Lung (tissue), 12 donors: ENCODE measurements around the gene IL4R. TPM values are rescaled to one million over a fixed set of nuclear protein-coding genes. Genes with fewer than 3 reads are reported as not detected.

ENCODE experiments used
- ATAC-seq: fragments of 200-7000 bp; cut with Tn5 transposase; one replicate; pipeline ENCODE4 v1.9.1; 2020; ENCODE audit warnings: moderate number of reproducible peaks; ENCODE audit not compliant: insufficient read depth, low FRiP score
- DNase-seq, 3 donors: peaks; one replicate each; pipeline ENCODE4 v3.0.0-alpha.2; 2013 to 2017
- H3K27ac ChIP-seq, 2 donors: one replicate each; pipeline ENCODE4 v1.5.1; 2013; ENCODE audit warnings: mild to moderate bottlenecking in 2 of 2, moderate library complexity in 2 of 2, control low read depth in 1 of 2, inconsistent platforms in 1 of 2, low read depth in 1 of 2, low read length in 1 of 2
- H3K27me3 ChIP-seq, 3 donors: one replicate each; pipeline ENCODE4 v1.5.1; 2013; ENCODE audit warnings: low read length in 2 of 3; ENCODE audit not compliant: control insufficient read depth in 3 of 3, insufficient read depth in 3 of 3
- H3K36me3 ChIP-seq, 4 donors: one replicate each; pipeline ENCODE4 v1.5.1; 2013; ENCODE audit warnings: low read length in 4 of 4, mild to moderate bottlenecking in 1 of 4, moderate library complexity in 1 of 4; ENCODE audit not compliant: control insufficient read depth in 4 of 4, insufficient read depth in 4 of 4
- H3K4me1 ChIP-seq, 5 donors: one replicate each; pipeline ENCODE4 v1.5.1; 2013; ENCODE audit warnings: low read length in 5 of 5, mild to moderate bottlenecking in 2 of 5, moderate library complexity in 1 of 5; ENCODE audit not compliant: control insufficient read depth in 5 of 5, insufficient read depth in 5 of 5
- H3K4me3 ChIP-seq: one replicate; pipeline ENCODE4 v1.5.1; 2013; ENCODE audit warnings: mild to moderate bottlenecking, control low read depth, moderate library complexity
- H3K9ac ChIP-seq, 2 donors: one replicate each; pipeline ENCODE4 v1.5.1; 2013; ENCODE audit warnings: low read length in 2 of 2, control low read depth in 1 of 2; ENCODE audit not compliant: insufficient read depth in 1 of 2
- H3K9me3 ChIP-seq, 4 donors: one replicate each; pipeline ENCODE4 v1.5.1; 2013; ENCODE audit warnings: low read length in 3 of 4, mild to moderate bottlenecking in 1 of 4, moderate library complexity in 1 of 4; ENCODE audit not compliant: control insufficient read depth in 4 of 4, insufficient read depth in 3 of 4
- WGBS, 2 donors: extraction: QIAGEN DNeasy Blood & Tissue Kit; methylation state at CpG; one replicate each; pipeline ENCODE4 v1.1.7; 2013; 5-methylcytosine and 5-hydroxymethylcytosine counted together
- polyA plus RNA-seq, 2 donors: library from polyadenylated mRNA; stranded (reverse); fragments of 200-250 nt; gene quantifications; one replicate each; pipeline ENCODE4 v1.2.1, GENCODE V29; 2013
- total RNA-seq, 2 donors: library from RNA; depleted of rRNA in 1 of 2; stranded (reverse); fragments of >200 nt in 1 of 2; gene quantifications; one replicate each; pipeline ENCODE4 v1.2.1, GENCODE V29; 2014 to 2021
- TF ChIP-seq, protein P1 (sequence below): IDR thresholded peaks from 2 replicates; pipeline ENCODE4 v1.5.1; 2012; ENCODE audit warnings: mild to moderate bottlenecking; ENCODE audit errors: control extremely low read depth, extremely low read depth
- donor health status: control.
- donor health status: control.
- donor health status: Bipolar disorder and iron deficiency.
- donor health status: healthy.
- donor health status: DM: yes; HTN: yes; CAD: no.

The IL4R gene
- total and polyA plus RNA-seq, 4 donors: 61.3 to 175 (median 114) TPM

- peaks cover 0 to 6% (median 1%) of the 10 kb centered on the region in 4 donors for H3K36me3 ChIP-seq
- no peak overlapping the region for H3K27ac ChIP-seq
- TF ChIP-seq, protein P1, sequence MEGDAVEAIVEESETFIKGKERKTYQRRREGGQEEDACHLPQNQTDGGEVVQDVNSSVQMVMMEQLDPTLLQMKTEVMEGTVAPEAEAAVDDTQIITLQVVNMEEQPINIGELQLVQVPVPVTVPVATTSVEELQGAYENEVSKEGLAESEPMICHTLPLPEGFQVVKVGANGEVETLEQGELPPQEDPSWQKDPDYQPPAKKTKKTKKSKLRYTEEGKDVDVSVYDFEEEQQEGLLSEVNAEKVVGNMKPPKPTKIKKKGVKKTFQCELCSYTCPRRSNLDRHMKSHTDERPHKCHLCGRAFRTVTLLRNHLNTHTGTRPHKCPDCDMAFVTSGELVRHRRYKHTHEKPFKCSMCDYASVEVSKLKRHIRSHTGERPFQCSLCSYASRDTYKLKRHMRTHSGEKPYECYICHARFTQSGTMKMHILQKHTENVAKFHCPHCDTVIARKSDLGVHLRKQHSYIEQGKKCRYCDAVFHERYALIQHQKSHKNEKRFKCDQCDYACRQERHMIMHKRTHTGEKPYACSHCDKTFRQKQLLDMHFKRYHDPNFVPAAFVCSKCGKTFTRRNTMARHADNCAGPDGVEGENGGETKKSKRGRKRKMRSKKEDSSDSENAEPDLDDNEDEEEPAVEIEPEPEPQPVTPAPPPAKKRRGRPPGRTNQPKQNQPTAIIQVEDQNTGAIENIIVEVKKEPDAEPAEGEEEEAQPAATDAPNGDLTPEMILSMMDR: no peak
- WGBS, 2 donors: 77 to 81% methylated on average over 8 of the region's 8 CpGs
- no peak for DNase-seq
- no peaks in the 10 kb centered on the region for H3K27me3 ChIP-seq
- no peaks in the 10 kb centered on the region for H3K9me3 ChIP-seq
- no peak for ATAC-seq
- no peak overlapping the region for H3K9ac ChIP-seq
- no peak overlapping the region for H3K4me3 ChIP-seq
- peaks cover 0 to 10% (median 2%) of the 10 kb centered on the region in 5 donors for H3K4me1 ChIP-seq
These were observed 46.6 kb upstream of the IL4R start for GRCh38 chr16:27267037-27267677.

DNA sequence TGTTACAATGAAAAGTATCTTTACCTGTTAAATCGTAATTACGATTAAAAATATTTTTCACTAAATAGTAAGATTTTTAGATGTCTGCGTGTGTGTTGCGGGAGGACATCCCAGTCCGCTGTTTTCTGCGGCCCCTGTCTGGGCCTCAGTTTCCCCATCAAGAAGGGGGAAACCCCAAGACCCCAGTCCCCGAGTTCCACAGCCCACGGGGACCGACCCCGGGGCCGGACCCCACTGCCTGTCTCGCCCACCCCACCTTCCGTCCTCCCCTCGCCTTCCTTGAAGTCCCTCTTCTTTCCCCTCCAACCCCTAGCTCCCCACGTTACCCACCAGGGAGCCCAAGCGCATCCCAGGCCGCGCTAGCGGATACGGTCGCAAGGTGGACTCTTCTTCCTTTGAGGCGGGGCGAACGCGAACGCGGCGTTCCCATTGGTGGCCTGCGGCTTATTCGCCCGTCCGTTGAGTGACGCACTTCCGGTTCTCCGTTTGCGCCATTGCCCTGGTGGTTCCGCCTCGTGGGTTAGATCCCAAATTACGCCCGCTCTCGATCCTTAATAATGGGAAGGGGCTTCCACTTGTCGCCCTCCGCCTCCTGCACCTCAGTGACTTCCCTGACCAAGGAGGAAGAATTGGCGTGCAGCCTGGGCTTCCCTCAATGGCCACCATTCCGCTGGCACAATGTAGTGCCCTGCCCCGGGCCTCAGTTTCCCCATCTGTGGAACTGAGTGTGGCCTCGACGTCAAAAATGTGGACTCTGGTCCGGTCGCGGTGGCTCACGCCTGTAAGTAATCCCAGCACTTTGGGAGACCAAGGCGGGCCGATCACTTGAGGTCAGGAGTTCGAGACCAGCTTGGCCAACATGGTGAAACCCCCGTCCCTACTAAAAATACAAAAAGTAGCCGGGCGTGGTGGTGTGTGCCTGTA, 45.1 kb upstream of the IL4R start, which contains the start of gene NSMCE1:
Gene NSMCE1 (minus strand): TSS at position 397 of the 924 bp plus-strand sequence. CDS start 11,202 bp downstream, outside the sequence.
- peak within 1 kb of the TSS; percentile 64 to 94 for H3K27ac ChIP-seq
- peak; percentile 97 to 98 (median 97) for DNase-seq
- peak; percentile 97 for ATAC-seq
- peak within 1 kb of the TSS; percentile 75 to 86 for H3K9ac ChIP-seq
- H3K4me3 ChIP-seq: peak within 1 kb of the TSS; percentile 69
- no peaks in the 10 kb centered on the region for H3K9me3 ChIP-seq
- TF ChIP-seq, protein P1: no peak
- H3K4me1 ChIP-seq: peaks cover 0 to 10% (median 2%) of the 10 kb centered on the region in 5 donors
- H3K36me3 ChIP-seq: no peaks in the 10 kb centered on the region
- H3K27me3 ChIP-seq: no peaks in the 10 kb centered on the region
- 8% methylated on average over 58 of the region's 58 CpGs for WGBS, 2 donors

DNA sequence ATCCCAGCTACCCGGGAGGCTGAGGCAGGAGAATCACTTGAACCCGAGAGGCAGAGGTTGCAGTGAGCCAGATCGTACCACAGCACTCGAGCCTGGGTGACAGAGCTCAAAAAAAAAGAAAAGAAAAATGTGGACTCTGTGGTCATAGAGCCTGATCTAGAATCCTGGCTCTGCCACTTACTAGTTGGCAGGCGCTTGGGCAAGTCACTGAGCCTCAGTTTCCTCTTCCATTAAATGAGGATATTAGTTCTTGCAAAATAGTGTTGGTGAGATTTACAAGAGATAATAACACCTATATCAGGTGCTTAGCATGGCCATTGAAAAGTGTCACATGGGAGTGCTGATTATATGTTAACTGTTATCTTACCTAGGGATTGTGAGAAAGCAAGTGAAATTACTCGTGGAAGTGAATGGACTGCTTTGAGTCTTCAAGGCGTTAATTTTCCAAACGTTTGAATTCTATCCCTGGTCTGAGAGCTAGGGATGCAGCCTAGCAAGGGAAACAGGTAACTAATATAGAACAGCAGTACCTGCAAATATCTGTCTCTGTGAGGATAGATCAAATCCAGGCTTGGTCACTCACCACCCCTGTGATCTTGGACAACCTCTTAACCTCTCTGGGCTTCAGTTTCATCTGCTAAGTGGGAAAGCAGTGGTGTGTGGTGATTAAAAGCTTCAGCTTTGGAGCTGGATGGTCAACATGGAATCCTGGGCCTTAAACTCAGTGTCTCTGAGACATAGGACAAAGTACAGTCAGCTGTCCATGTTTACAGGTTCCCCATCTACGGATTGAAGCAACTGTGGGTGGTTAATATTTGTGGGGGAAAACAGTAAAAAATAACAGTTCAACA, 44.2 kb upstream of the IL4R start:
- H3K9me3 ChIP-seq: no peaks in the 10 kb centered on the region
- H3K4me3 ChIP-seq: no peak overlapping the region
- H3K9ac ChIP-seq: no peak overlapping the region
- peaks cover 0 to 10% (median 2%) of the 10 kb centered on the region in 5 donors for H3K4me1 ChIP-seq
- no peak overlapping the region for H3K27ac ChIP-seq
- TF ChIP-seq, protein P1: no peak
- DNase-seq (no peak), ATAC-seq (no peak)
- 83 to 84% methylated on average over 9 of the region's 9 CpGs for WGBS, 2 donors
- no peaks in the 10 kb centered on the region for H3K36me3 ChIP-seq
- no peaks in the 10 kb centered on the region for H3K27me3 ChIP-seq
